GM12878 (cell line): Measurements from ENCODE around the gene TRPC4. TPM values are rescaled to one million over a fixed set of nuclear protein-coding genes. Genes with fewer than 3 reads are reported as not detected.

ENCODE experiments used
- ATAC-seq: fragments of 200-7000 bp; cut with Tn5 transposase; 3 replicates; pipeline ENCODE4 v1.9.1; 2020; ENCODE audit warnings: mild to moderate bottlenecking, moderate library complexity
- BruUV-seq: library from RNA; stranded (reverse); fragments of 400-500 nt; replicated peaks from 2 replicates; lab custom pipeline; 2021; lab: Mats Ljungman, UMichigan
- CTCF ChIA-PET: fragments of 300-600 bp; sonication (Branson Sonifier 250); formaldehyde crosslinking; extraction: SDS; loops from one replicate; lab custom pipeline; 2021; ENCODE audit warnings: inconsistent platforms; lab: Yijun Ruan, JAX
- POLR2A ChIA-PET: fragments of 350-600 bp; formaldehyde crosslinking; extraction: SDS; loops from one replicate; lab custom pipeline; 2021; ENCODE audit warnings: inconsistent platforms; lab: Charles Lee
- RAD21 ChIA-PET: fragments of 300-600 bp; sonication (Branson Sonifier 250); formaldehyde crosslinking; loops from one replicate; lab custom pipeline; 2023; ENCODE audit warnings: antibody characterized with exemption; ENCODE audit not compliant: unreplicated experiment; lab: Charles Lee
- SMC1A ChIA-PET: fragments of 300-600 bp; sonication (Branson Sonifier 250); formaldehyde crosslinking; loops from one replicate; lab custom pipeline; 2023; ENCODE audit not compliant: unreplicated experiment, uncharacterized antibody; lab: Charles Lee
- DNase-seq: peaks from one replicate; pipeline ENCODE4 v3.0.0-alpha.2; 2011; ENCODE audit warnings: low read depth, low spot score
- FAIRE-seq: peaks from 3 replicates; lab custom pipeline; 2011; peaks lifted over from hg19 to GRCh38; lab: Jason Lieb, UNC
- H2AFZ ChIP-seq: 2 replicates; pipeline ENCODE4 v1.6.0; 2011; ENCODE audit warnings: low read depth, low read length, control low read depth; ENCODE audit not compliant: control insufficient read depth
- H3K27ac ChIP-seq: 2 replicates; pipeline ENCODE4 v1.5.1; 2011; ENCODE audit warnings: control low read depth; ENCODE audit not compliant: control insufficient read depth, insufficient read depth
- H3K27me3 ChIP-seq, 2 experiments: replicated peaks in 1 of 2; 2 replicates each; pipeline versions ENCODE4 v1.6.0 to v1.6.1; 2011; ENCODE audit warnings: low read length in 1 of 2; ENCODE audit not compliant: control insufficient read depth in 2 of 2, insufficient read depth in 2 of 2
- H3K36me3 ChIP-seq, 2 experiments: 2 replicates each; pipeline ENCODE4 v1.5.1; 2011; ENCODE audit warnings: low read length in 1 of 2; ENCODE audit not compliant: control insufficient read depth in 2 of 2, insufficient read depth in 2 of 2
- H3K4me1 ChIP-seq: 2 replicates; pipeline ENCODE4 v1.6.1; 2011; ENCODE audit warnings: mild to moderate bottlenecking, low read length, moderate library complexity, mixed read lengths; ENCODE audit not compliant: control insufficient read depth, insufficient read depth
- H3K4me2 ChIP-seq: 2 replicates; pipeline ENCODE4 v1.6.0; 2011; ENCODE audit warnings: control low read depth; ENCODE audit not compliant: control insufficient read depth, insufficient read depth
- H3K4me3 ChIP-seq: fragments of 200-600 bp; sonication (generic); 2 replicates; pipeline ENCODE4 v1.5.1; 2016
- H3K79me2 ChIP-seq: 2 replicates; pipeline ENCODE4 v1.6.0; 2011; ENCODE audit warnings: low read length; ENCODE audit not compliant: control insufficient read depth, insufficient read depth
- H3K9ac ChIP-seq: 2 replicates; pipeline ENCODE4 v1.8.0; 2011; ENCODE audit warnings: low read length, control low read depth, mixed read lengths; ENCODE audit not compliant: control insufficient read depth, insufficient read depth
- H3K9me3 ChIP-seq: replicated peaks from 3 replicates; pipeline ENCODE4 v1.5.1; 2011; ENCODE audit warnings: mild to moderate bottlenecking, low read length; ENCODE audit not compliant: control insufficient read depth, insufficient read depth
- H4K20me1 ChIP-seq: 2 replicates; pipeline ENCODE4 v1.6.0; 2011; ENCODE audit not compliant: control insufficient read depth, insufficient read depth
- ATF7 ChIP-seq: fragments of 450-650 bp; IDR thresholded peaks from 2 replicates; pipeline ENCODE4 v1.6.1; 2016; ENCODE audit warnings: low read depth, mild to moderate bottlenecking
- NRF1 ChIP-seq: conservative IDR thresholded peaks from 2 replicates; pipeline ENCODE4 v1.6.1; 2011; ENCODE audit warnings: mild to moderate bottlenecking, low read depth, low read length, improper control_type of control experiment
- PML ChIP-seq: IDR thresholded peaks from 2 replicates; pipeline ENCODE4 v1.6.1; 2012; ENCODE audit warnings: low read length, inconsistent platforms
- RUNX3 ChIP-seq: IDR thresholded peaks from 2 replicates; pipeline ENCODE4 v1.6.1; 2012; ENCODE audit warnings: low read length, inconsistent platforms
- SPI1 ChIP-seq: IDR thresholded peaks from 2 replicates; pipeline ENCODE4 v1.6.1; 2011; ENCODE audit warnings: low read depth, mild to moderate bottlenecking, low read length, moderate library complexity, borderline replicate concordance; ENCODE audit not compliant: insufficient read depth
- SRF ChIP-seq, 2 experiments: IDR thresholded peaks; 2 replicates each; pipeline ENCODE4 v1.6.1; 2011; ENCODE audit warnings: low read depth in 2 of 2, low read length in 2 of 2, mild to moderate bottlenecking in 1 of 2, moderate library complexity in 1 of 2
- TCF7 ChIP-seq: IDR thresholded peaks from 2 replicates; pipeline ENCODE4 v1.6.1; 2014; ENCODE audit warnings: antibody characterized with exemption, borderline replicate concordance
- ZNF24 ChIP-seq: fragments of 450-650 bp; IDR thresholded peaks from 2 replicates; pipeline ENCODE4 v1.6.1; 2017; ENCODE audit warnings: antibody characterized with exemption, mild to moderate bottlenecking
- ZNF384 ChIP-seq: IDR thresholded peaks from 2 replicates; pipeline ENCODE4 v1.6.1; 2012; ENCODE audit warnings: low read depth, mild to moderate bottlenecking, low read length, improper control_type of control experiment, borderline replicate concordance
- in situ Hi-C: fragments of 300-500 bp; cut with MboI; formaldehyde crosslinking; loops from 9 replicates; pipeline ENCODE4 v1.14.3; 2018; ENCODE audit warnings: mixed read lengths
- intact Hi-C: fragments of 100-400 bp; cut with micrococcal nuclease; formaldehyde crosslinking; loops from one replicate; pipeline ENCODE4 v1.14.2; 2022; ENCODE audit not compliant: unreplicated experiment
- polyA plus RNA-seq, 11 experiments: library from polyadenylated mRNA; depleted of rRNA in 4 of 11; unstranded in 6 of 11; stranded (reverse) in 5 of 11; fragments of >200 nt; fragmentation: Nextera tagmentation in 4 of 11; fragmentation: Illumina TruSeq in 1 of 11; extraction: Ambion mirVana in 4 of 11; extraction: Trizol in 1 of 11; gene quantifications; 1 replicate in 1 of 11; 2 replicates in 10 of 11; pipeline versions ENCODE4 v1.2.1 to v1.2.3, GENCODE V29; 2011 to 2016; ENCODE audit warnings: inconsistent platforms in 2 of 11, missing spikeins in 2 of 11, low read depth in 1 of 11
- total RNA-seq, 4 experiments: library from RNA; depleted of rRNA in 3 of 4; stranded (reverse); fragments of >200 nt in 3 of 4; fragmentation: Illumina TruSeq in 1 of 4; extraction: Trizol in 1 of 4; gene quantifications; 2 replicates each; pipeline versions ENCODE4 v1.2.1 to v1.2.3, GENCODE V29; 2013 to 2021
- TF ChIP-seq, protein P1 (sequence below), 3 experiments: IDR thresholded peaks in 2 of 3; conservative IDR thresholded peaks in 1 of 3; 2 replicates each; pipeline ENCODE4 v1.5.1; 2011; ENCODE audit warnings: low read depth in 3 of 3, low read length in 3 of 3, mild to moderate bottlenecking in 3 of 3, control low read depth in 2 of 3, moderate library complexity in 2 of 3, inconsistent platforms in 1 of 3, mixed read lengths in 1 of 3; ENCODE audit not compliant: control insufficient read depth in 2 of 3, insufficient read depth in 1 of 3; ENCODE audit errors: extremely low read depth in 1 of 3
- TF ChIP-seq, protein P2 (sequence below): IDR thresholded peaks from 2 replicates; pipeline ENCODE4 v1.6.1; 2011; ENCODE audit warnings: borderline replicate concordance, low read depth, mild to moderate bottlenecking, moderate library complexity, low read length; ENCODE audit not compliant: insufficient read depth, poor library complexity, severe bottlenecking
- TF ChIP-seq, protein P3 (sequence below): fragments of 450-650 bp; formaldehyde crosslinking; IDR thresholded peaks from 2 replicates; pipeline ENCODE4 v1.5.0; 2022; ENCODE audit warnings: mild to moderate bottlenecking, missing genetic modification characterization

The TRPC4 gene
- total and polyA plus RNA-seq, 10 of the 15 experiments (the other 5 are each of a cell fraction or from before 2014, with no cell fraction given), result not detected

DNA sequence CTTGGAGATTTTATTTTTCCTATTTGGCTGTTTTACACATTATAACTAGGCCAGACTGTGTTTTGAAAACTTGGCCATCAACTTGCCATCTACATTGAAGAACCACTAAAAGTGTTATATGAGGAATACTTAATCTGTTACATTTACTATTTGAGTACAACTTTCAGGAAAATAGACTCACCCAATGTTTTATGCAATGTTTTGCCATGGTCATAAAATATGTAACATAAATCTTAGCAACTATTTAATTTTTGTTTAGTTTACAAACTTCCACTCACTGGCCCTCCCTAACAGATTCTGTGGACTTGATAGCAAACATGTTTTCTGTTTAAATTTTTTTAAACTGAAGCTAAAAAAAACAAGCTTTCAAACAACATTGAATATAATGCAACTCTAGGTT lies 23.7 kb upstream of the TRPC4 start:
- TF ChIP-seq, protein P1, sequence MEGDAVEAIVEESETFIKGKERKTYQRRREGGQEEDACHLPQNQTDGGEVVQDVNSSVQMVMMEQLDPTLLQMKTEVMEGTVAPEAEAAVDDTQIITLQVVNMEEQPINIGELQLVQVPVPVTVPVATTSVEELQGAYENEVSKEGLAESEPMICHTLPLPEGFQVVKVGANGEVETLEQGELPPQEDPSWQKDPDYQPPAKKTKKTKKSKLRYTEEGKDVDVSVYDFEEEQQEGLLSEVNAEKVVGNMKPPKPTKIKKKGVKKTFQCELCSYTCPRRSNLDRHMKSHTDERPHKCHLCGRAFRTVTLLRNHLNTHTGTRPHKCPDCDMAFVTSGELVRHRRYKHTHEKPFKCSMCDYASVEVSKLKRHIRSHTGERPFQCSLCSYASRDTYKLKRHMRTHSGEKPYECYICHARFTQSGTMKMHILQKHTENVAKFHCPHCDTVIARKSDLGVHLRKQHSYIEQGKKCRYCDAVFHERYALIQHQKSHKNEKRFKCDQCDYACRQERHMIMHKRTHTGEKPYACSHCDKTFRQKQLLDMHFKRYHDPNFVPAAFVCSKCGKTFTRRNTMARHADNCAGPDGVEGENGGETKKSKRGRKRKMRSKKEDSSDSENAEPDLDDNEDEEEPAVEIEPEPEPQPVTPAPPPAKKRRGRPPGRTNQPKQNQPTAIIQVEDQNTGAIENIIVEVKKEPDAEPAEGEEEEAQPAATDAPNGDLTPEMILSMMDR (IDR thresholded peaks at IDR 0.05 in 2 of 3, conservative IDR thresholded peaks at IDR 0.05 in 1 of 3; ENCODE audit: control insufficient read depth in 2 of 3, extremely low read depth in 1 of 3, insufficient read depth in 1 of 3, low read depth in 3 of 3, low read length in 3 of 3), result no peak
- TF ChIP-seq, protein P2, sequence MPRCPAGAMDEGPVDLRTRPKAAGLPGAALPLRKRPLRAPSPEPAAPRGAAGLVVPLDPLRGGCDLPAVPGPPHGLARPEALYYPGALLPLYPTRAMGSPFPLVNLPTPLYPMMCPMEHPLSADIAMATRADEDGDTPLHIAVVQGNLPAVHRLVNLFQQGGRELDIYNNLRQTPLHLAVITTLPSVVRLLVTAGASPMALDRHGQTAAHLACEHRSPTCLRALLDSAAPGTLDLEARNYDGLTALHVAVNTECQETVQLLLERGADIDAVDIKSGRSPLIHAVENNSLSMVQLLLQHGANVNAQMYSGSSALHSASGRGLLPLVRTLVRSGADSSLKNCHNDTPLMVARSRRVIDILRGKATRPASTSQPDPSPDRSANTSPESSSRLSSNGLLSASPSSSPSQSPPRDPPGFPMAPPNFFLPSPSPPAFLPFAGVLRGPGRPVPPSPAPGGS, result no peak
- no peak for TF ChIP-seq ZNF384
- TF ChIP-seq NRF1, result no peak
- no peak for TF ChIP-seq ZNF24
- no peak for TF ChIP-seq TCF7
- TF ChIP-seq PML, result no peak
- TF ChIP-seq SPI1, result no peak
- no peak for TF ChIP-seq SRF (IDR thresholded peaks at IDR 0.05; ENCODE audit: low read depth in 2 of 2, low read length in 2 of 2)
- no peak for TF ChIP-seq RUNX3
- TF ChIP-seq, protein P3, sequence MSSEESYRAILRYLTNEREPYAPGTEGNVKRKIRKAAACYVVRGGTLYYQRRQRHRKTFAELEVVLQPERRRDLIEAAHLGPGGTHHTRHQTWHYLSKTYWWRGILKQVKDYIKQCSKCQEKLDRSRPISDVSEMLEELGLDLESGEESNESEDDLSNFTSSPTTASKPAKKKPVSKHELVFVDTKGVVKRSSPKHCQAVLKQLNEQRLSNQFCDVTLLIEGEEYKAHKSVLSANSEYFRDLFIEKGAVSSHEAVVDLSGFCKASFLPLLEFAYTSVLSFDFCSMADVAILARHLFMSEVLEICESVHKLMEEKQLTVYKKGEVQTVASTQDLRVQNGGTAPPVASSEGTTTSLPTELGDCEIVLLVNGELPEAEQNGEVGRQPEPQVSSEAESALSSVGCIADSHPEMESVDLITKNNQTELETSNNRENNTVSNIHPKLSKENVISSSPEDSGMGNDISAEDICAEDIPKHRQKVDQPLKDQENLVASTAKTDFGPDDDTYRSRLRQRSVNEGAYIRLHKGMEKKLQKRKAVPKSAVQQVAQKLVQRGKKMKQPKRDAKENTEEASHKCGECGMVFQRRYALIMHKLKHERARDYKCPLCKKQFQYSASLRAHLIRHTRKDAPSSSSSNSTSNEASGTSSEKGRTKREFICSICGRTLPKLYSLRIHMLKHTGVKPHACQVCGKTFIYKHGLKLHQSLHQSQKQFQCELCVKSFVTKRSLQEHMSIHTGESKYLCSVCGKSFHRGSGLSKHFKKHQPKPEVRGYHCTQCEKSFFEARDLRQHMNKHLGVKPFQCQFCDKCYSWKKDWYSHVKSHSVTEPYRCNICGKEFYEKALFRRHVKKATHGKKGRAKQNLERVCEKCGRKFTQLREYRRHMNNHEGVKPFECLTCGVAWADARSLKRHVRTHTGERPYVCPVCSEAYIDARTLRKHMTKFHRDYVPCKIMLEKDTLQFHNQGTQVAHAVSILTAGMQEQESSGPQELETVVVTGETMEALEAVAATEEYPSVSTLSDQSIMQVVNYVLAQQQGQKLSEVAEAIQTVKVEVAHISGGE, result no peak
- TF ChIP-seq ATF7, result no peak
- H3K27ac ChIP-seq, result no peak overlapping the region
- H4K20me1 ChIP-seq, result no peaks in the 10 kb centered on the region
- intact Hi-C loops (no loop called here), in situ Hi-C loops (no loop called here)
- no peak for ATAC-seq
- ChIA-PET CTCF (no interaction called here), RAD21 (no interaction called here), POLR2A (no interaction called here), SMC1A (no interaction called here)
- no peaks in the 10 kb centered on the region for H3K9me3 ChIP-seq
- H3K27me3 ChIP-seq, result no peaks in the 10 kb centered on the region
- DNase-seq, result no peak
- BruUV-seq, result no TSS peak
- H2AFZ ChIP-seq, result no peak overlapping the region
- no peak overlapping the region for H3K9ac ChIP-seq
- H3K4me1 ChIP-seq, result no peaks in the 10 kb centered on the region
- no peak for FAIRE-seq
- H3K79me2 ChIP-seq, result no peaks in the 10 kb centered on the region
- no peaks in the 10 kb centered on the region for H3K36me3 ChIP-seq
- H3K4me2 ChIP-seq, result no peak overlapping the region
- H3K4me3 ChIP-seq, result no peak overlapping the region
